A673 (cell line): ENCODE measurements around the gene TRDMT1. TPM values are rescaled to one million over a fixed set of nuclear protein-coding genes. Genes with fewer than 3 reads are reported as not detected.

Source experiments
- BruUV-seq: library from RNA; stranded (reverse); fragments of 400-500 nt; replicated peaks from 2 replicates; lab custom pipeline; 2021; lab: Mats Ljungman, UMichigan
- CTCF ChIA-PET: fragments of 300-600 bp; sonication (Branson Sonifier 250); formaldehyde crosslinking; loops from one replicate; lab custom pipeline; 2022; ENCODE audit warnings: antibody characterized with exemption; lab: Charles Lee
- POLR2A ChIA-PET: fragments of 300-600 bp; sonication (Branson Sonifier 250); formaldehyde crosslinking; loops from one replicate; lab custom pipeline; 2022; ENCODE audit warnings: antibody characterized with exemption; ENCODE audit not compliant: low non-redundant PET; lab: Charles Lee
- DNase-seq: peaks from one replicate; pipeline ENCODE4 v3.0.0-alpha.2; 2015; ENCODE audit warnings: low spot score
- H3K27ac ChIP-seq: fragments of 200-600 bp; sonication (generic); 2 replicates; pipeline ENCODE4 v1.5.1; 2016; ENCODE audit warnings: mixed run types, low read depth, mild to moderate bottlenecking, mixed read lengths, antibody characterized with exemption, low read length; ENCODE audit not compliant: poor library complexity, severe bottlenecking
- H3K27me3 ChIP-seq: fragments of 200-600 bp; sonication (generic); replicated peaks from 2 replicates; pipeline ENCODE4 v1.6.1; 2017; ENCODE audit warnings: mixed run types, low read depth, mild to moderate bottlenecking, mixed read lengths, antibody characterized with exemption, low read length; ENCODE audit not compliant: insufficient read depth, poor library complexity
- H3K36me3 ChIP-seq: fragments of 200-600 bp; sonication (generic); 2 replicates; pipeline ENCODE4 v1.6.1; 2016; ENCODE audit warnings: mixed run types, mild to moderate bottlenecking, mixed read lengths, antibody characterized with exemption, low read length; ENCODE audit not compliant: insufficient read depth, poor library complexity, severe bottlenecking
- H3K4me1 ChIP-seq: fragments of 200-600 bp; sonication (generic); 2 replicates; pipeline ENCODE4 v1.6.1; 2017; ENCODE audit warnings: mixed run types, mild to moderate bottlenecking, mixed read lengths, antibody characterized with exemption, low read length; ENCODE audit not compliant: insufficient read depth, poor library complexity, severe bottlenecking
- H3K4me3 ChIP-seq: fragments of 200-600 bp; sonication (generic); 2 replicates; pipeline ENCODE4 v1.5.1; 2016; ENCODE audit warnings: low read depth, mixed run types, mild to moderate bottlenecking, mixed read lengths, low read length; ENCODE audit not compliant: poor library complexity, severe bottlenecking
- H3K9me3 ChIP-seq: fragments of 200-600 bp; sonication (generic); 2 replicates; pipeline ENCODE4 v1.6.1; 2016; ENCODE audit warnings: mixed run types, low read depth, mild to moderate bottlenecking, mixed read lengths, antibody characterized with exemption, low read length; ENCODE audit not compliant: poor library complexity, severe bottlenecking
- EZH2 ChIP-seq: fragments of 200-600 bp; sonication (generic); IDR thresholded peaks from 2 replicates; pipeline ENCODE4 v1.6.1; 2017; ENCODE audit warnings: borderline replicate concordance, low read depth, mild to moderate bottlenecking, mixed read lengths, antibody characterized with exemption, low read length; ENCODE audit not compliant: poor library complexity, severe bottlenecking
- intact Hi-C: fragments of 100-400 bp; cut with micrococcal nuclease; formaldehyde crosslinking; loops from one replicate; pipeline ENCODE4 v1.10.0; 2022; ENCODE audit not compliant: unreplicated experiment
- total RNA-seq: library from RNA; stranded (reverse); gene quantifications from 2 replicates; pipeline ENCODE4 v1.2.3, GENCODE V29; 2021
- TF ChIP-seq, protein P1 (sequence below): fragments of 300-800, 200-600 bp; sonication (generic); conservative IDR thresholded peaks from 2 replicates; pipeline ENCODE4 v1.5.1; 2017; ENCODE audit warnings: low read depth, mild to moderate bottlenecking, antibody characterized with exemption, low read length, moderate library complexity, mixed read lengths

TRDMT1 gene
- total RNA-seq, 1 experiment from 2014 or later, result 14.0 TPM

DNA sequence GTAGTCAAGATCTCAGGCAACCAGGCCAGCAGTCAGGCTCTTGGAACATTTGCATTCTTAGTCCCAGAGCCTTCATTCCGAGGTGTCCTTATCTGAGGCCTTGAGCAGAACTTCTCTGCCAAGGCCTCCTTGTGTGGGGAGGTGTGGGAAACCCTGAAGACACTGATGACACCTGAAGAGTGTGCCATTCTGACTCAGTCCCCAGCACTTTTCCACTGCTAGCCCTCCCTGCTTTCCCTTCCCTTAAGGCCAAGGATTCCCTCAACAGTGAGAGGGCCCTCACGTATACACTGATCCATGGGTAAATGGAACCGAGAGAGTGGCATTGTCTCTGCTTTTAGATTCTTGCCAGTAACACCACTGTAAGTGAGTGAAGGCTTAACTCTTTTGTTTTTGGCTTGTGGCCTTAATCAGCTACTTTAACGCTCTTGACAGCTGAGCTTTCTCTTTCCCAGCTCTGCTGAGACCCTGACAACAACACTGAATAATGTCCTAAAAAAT is 30.3 kb downstream of the TRDMT1 start:
- TF ChIP-seq, protein P1, sequence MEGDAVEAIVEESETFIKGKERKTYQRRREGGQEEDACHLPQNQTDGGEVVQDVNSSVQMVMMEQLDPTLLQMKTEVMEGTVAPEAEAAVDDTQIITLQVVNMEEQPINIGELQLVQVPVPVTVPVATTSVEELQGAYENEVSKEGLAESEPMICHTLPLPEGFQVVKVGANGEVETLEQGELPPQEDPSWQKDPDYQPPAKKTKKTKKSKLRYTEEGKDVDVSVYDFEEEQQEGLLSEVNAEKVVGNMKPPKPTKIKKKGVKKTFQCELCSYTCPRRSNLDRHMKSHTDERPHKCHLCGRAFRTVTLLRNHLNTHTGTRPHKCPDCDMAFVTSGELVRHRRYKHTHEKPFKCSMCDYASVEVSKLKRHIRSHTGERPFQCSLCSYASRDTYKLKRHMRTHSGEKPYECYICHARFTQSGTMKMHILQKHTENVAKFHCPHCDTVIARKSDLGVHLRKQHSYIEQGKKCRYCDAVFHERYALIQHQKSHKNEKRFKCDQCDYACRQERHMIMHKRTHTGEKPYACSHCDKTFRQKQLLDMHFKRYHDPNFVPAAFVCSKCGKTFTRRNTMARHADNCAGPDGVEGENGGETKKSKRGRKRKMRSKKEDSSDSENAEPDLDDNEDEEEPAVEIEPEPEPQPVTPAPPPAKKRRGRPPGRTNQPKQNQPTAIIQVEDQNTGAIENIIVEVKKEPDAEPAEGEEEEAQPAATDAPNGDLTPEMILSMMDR, result no peak
- TF ChIP-seq EZH2, result no peak
- BruUV-seq, result no TSS peak
- intact Hi-C loops, result no loop called here
- Histone ChIP-seq H3K36me3 (no peaks in the 10 kb centered on the region), H3K4me1 (no peaks in the 10 kb centered on the region), H3K27ac (no peak overlapping the region), H3K4me3 (no peak overlapping the region), H3K9me3 (no peaks in the 10 kb centered on the region), H3K27me3 (no peaks in the 10 kb centered on the region)
- DNase-seq, result no peak
- ChIA-PET CTCF (no interaction called here), POLR2A (interaction anchor here (0.6 kb wide), 1 partner anchor 442 kb away, joined by 5 read pairs; no protein-coding TSS in a partner anchor)

DNA sequence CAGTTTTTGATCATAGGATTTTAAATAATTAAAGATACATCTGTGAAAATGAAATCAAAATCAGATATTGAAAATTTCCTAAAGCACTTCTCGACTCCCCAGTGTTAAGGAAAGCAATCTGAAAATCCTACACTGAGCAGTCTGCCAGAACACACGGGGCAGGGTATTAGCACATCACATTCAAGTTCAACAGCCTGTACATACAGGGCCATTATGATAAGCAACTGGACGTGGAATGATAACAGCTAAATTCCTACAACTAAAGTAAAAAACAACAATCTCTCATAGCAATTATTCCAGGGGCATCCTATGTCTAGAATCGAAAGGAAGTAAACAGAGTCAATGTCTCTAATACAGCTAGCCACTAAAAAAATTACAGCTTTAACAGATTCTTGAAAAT is 31.7 kb downstream of the TRDMT1 start:
- no peak overlapping the region for H3K4me3 ChIP-seq
- no peaks in the 10 kb centered on the region for H3K27me3 ChIP-seq
- TF ChIP-seq EZH2, result no peak
- TF ChIP-seq, protein P1, result no peak
- no peak overlapping the region for H3K27ac ChIP-seq
- no peaks in the 10 kb centered on the region for H3K9me3 ChIP-seq
- no peaks in the 10 kb centered on the region for H3K36me3 ChIP-seq
- H3K4me1 ChIP-seq, result no peaks in the 10 kb centered on the region
- no peak for DNase-seq
- ChIA-PET POLR2A (no interaction called here), CTCF (no interaction called here)
- no TSS peak for BruUV-seq
- intact Hi-C loops, result no loop called here

DNA sequence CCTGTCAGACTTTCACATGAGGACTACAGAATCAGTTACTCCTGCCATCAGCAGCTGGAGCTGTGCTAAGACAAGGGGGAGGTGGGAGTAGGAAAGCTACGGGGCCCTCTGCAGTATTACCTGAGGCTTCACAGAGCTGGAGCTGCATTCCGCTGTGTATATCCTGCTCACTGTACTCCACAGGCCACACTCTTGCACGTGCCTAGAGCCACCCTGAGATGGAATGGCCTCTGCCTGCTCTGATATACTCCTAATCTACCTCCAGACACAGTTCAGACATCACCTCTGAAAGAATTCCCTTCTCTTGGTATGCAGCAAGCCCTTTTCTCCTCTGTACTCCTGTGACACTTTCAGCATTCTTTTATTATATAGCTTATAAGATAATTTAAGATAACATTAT is 34.8 kb downstream of the TRDMT1 start:
- intact Hi-C loops, result no loop called here
- no peak for DNase-seq
- TF ChIP-seq, protein P1, result no peak
- TF ChIP-seq EZH2, result no peak
- ChIA-PET POLR2A (no interaction called here), CTCF (interaction anchor here (0.6 kb wide), 1 partner anchor 321 kb away, joined by 3 read pairs; no protein-coding TSS in a partner anchor)
- Histone ChIP-seq H3K27me3 (no peaks in the 10 kb centered on the region), H3K36me3 (no peaks in the 10 kb centered on the region), H3K9me3 (no peaks in the 10 kb centered on the region), H3K27ac (no peak overlapping the region), H3K4me3 (no peak overlapping the region), H3K4me1 (no peaks in the 10 kb centered on the region)
- BruUV-seq, result no TSS peak
